OCI-LY1 (cell line): ENCODE results near the gene PIK3C2G.

Source experiments
- H2AFZ ChIP-seq: fragments of 200-600 bp; sonication (generic), shearing (Covaris generic); 2 replicates; pipeline ENCODE4 v1.6.0; 2014; ENCODE audit warnings: antibody characterized with exemption, mild to moderate bottlenecking, low read length
- H3F3A ChIP-seq: fragments of 200-600 bp; sonication (generic), shearing (Covaris generic); 2 replicates; pipeline ENCODE4 v1.6.0; 2014; ENCODE audit warnings: mild to moderate bottlenecking, antibody characterized with exemption, low read length, moderate library complexity; ENCODE audit not compliant: insufficient read depth
- H3K27ac ChIP-seq: fragments of 200-600 bp; sonication (generic); 2 replicates; pipeline ENCODE4 v1.5.1; 2014; ENCODE audit warnings: low read length, mixed run types, mild to moderate bottlenecking, low read depth; ENCODE audit not compliant: poor library complexity, severe bottlenecking
- H3K27me3 ChIP-seq: fragments of 200-600 bp; sonication (generic); 2 replicates; pipeline ENCODE4 v1.6.0; 2014; ENCODE audit warnings: antibody characterized with exemption, mild to moderate bottlenecking, low read length, moderate library complexity; ENCODE audit not compliant: insufficient read depth
- H3K36me3 ChIP-seq: fragments of 200-600 bp; sonication (generic); 2 replicates; pipeline ENCODE4 v1.6.1; 2014; ENCODE audit warnings: mild to moderate bottlenecking, antibody characterized with exemption, low read length, moderate library complexity, mixed read lengths; ENCODE audit not compliant: insufficient read depth
- H3K4me1 ChIP-seq: fragments of 200-600 bp; sonication (generic); 2 replicates; pipeline ENCODE4 v1.5.1; 2014; ENCODE audit warnings: mild to moderate bottlenecking, low read length, moderate library complexity; ENCODE audit not compliant: insufficient read depth, severe bottlenecking
- H3K4me2 ChIP-seq: fragments of 200-600 bp; sonication (generic), shearing (Covaris generic); 2 replicates; pipeline ENCODE4 v1.6.1; 2014; ENCODE audit warnings: low read length
- H3K4me3 ChIP-seq: fragments of 200-600 bp; sonication (generic); 2 replicates; pipeline ENCODE4 v1.5.1; 2014; ENCODE audit warnings: low read length, low read depth, mild to moderate bottlenecking, mixed read lengths; ENCODE audit not compliant: poor library complexity, severe bottlenecking
- H3K79me2 ChIP-seq: fragments of 200-600 bp; shearing (Covaris generic); 2 replicates; pipeline ENCODE4 v1.6.1; 2016; ENCODE audit warnings: mixed run types, low read length, mixed read lengths; ENCODE audit not compliant: insufficient read depth
- H3K9ac ChIP-seq: fragments of 200-600 bp; sonication (generic), shearing (Covaris generic); 2 replicates; pipeline ENCODE4 v1.6.1; 2014; ENCODE audit warnings: mild to moderate bottlenecking, low read length, mixed read lengths
- H3K9me2 ChIP-seq: fragments of 200-600 bp; sonication (generic), shearing (Covaris generic); 2 replicates; pipeline ENCODE4 v1.6.1; 2014; ENCODE audit warnings: low read depth, mild to moderate bottlenecking, low read length, mixed read lengths
- H3K9me3 ChIP-seq: fragments of 200-600 bp; shearing (Covaris generic); 2 replicates; pipeline ENCODE4 v1.6.1; 2014; ENCODE audit warnings: low read length, mixed read lengths
- H4K20me1 ChIP-seq: fragments of 200-600 bp; sonication (generic), shearing (Covaris generic); 2 replicates; pipeline ENCODE4 v1.6.0; 2016; ENCODE audit warnings: mild to moderate bottlenecking, low read length; ENCODE audit not compliant: insufficient read depth
- CTCF ChIP-seq: fragments of 200-600 bp; sonication (generic), shearing (Covaris generic); IDR thresholded peaks from 2 replicates; pipeline ENCODE4 v1.5.1; 2017; ENCODE audit warnings: mild to moderate bottlenecking, antibody characterized with exemption, low read length, moderate library complexity, mixed read lengths
- EZH2 ChIP-seq: fragments of 200-600 bp; sonication (generic), shearing (Covaris generic); IDR thresholded peaks from 2 replicates; pipeline ENCODE4 v1.8.0; 2017; ENCODE audit warnings: borderline replicate concordance, mixed run types, mild to moderate bottlenecking, antibody characterized with exemption, low read length, moderate library complexity, mixed read lengths

PIK3C2G gene

GRCh38 chr12:18294889-18295288 is 33.6 kb downstream of the PIK3C2G start:
- H3K9me2 ChIP-seq = no peaks in the 10 kb centered on the region

GRCh38 chr12:18296201-18296908 is 35.0 kb downstream of the PIK3C2G start:
- H3K79me2 ChIP-seq = no peaks in the 10 kb centered on the region
- H3K27me3 ChIP-seq = no peaks in the 10 kb centered on the region
- H3K9me2 ChIP-seq = no peaks in the 10 kb centered on the region
- H3K9ac ChIP-seq = no peak overlapping the region
- H2AFZ ChIP-seq = no peak overlapping the region
- no peaks in the 10 kb centered on the region for H3K4me1 ChIP-seq
- H3K4me2 ChIP-seq = no peak overlapping the region
- no peaks in the 10 kb centered on the region for H4K20me1 ChIP-seq
- TF ChIP-seq CTCF (no peak), EZH2 (no peak)
- no peaks in the 10 kb centered on the region for H3K36me3 ChIP-seq
- no peaks in the 10 kb centered on the region for H3K9me3 ChIP-seq
- no peak overlapping the region for H3K27ac ChIP-seq
- H3K4me3 ChIP-seq = no peak overlapping the region
- H3F3A ChIP-seq = no peaks in the 10 kb centered on the region

More at GRCh38 chr12:18294889-18295288, 33.6 kb downstream of the PIK3C2G start:
- Histone ChIP-seq H3K27me3 (no peaks in the 10 kb centered on the region), H3K4me3 (no peak overlapping the region), H3F3A (no peaks in the 10 kb centered on the region), H3K27ac (no peak overlapping the region), H3K79me2 (no peaks in the 10 kb centered on the region), H3K36me3 (no peaks in the 10 kb centered on the region), H3K4me2 (no peak overlapping the region), H4K20me1 (no peaks in the 10 kb centered on the region), H3K4me1 (no peaks in the 10 kb centered on the region), H3K9ac (no peak overlapping the region), H2AFZ (no peak overlapping the region), H3K9me3 (no peaks in the 10 kb centered on the region)
- no peak for TF ChIP-seq CTCF
- TF ChIP-seq EZH2 = no peak

- H3K79me2 ChIP-seq = no peaks in the 10 kb centered on the region
- no peaks in the 10 kb centered on the region for H3K27me3 ChIP-seq
- no peaks in the 10 kb centered on the region for H4K20me1 ChIP-seq
- H3K4me2 ChIP-seq = no peak overlapping the region
- H3K9ac ChIP-seq = no peak overlapping the region
- no peak overlapping the region for H2AFZ ChIP-seq
- H3K4me1 ChIP-seq = no peaks in the 10 kb centered on the region
- H3K27ac ChIP-seq = no peak overlapping the region
- no peak overlapping the region for H3K4me3 ChIP-seq
- H3K36me3 ChIP-seq = no peaks in the 10 kb centered on the region
- H3K9me3 ChIP-seq = no peaks in the 10 kb centered on the region
- no peaks in the 10 kb centered on the region for H3K9me2 ChIP-seq
- no peak for TF ChIP-seq EZH2
- TF ChIP-seq CTCF = no peak
- no peaks in the 10 kb centered on the region for H3F3A ChIP-seq
Measured at GRCh38 chr12:18296909-18297280, 35.6 kb downstream of the PIK3C2G start.
